Naive thymus-derived CD8-positive, alpha-beta T cell (primary cell): Measurements from ENCODE around the gene ASTN2. TPM values are rescaled to one million over a fixed set of nuclear protein-coding genes. Genes with fewer than 3 reads are reported as not detected.

Experiments
- ATAC-seq, 2 donors: fragments of 150-1000 bp; cut with Tn5 transposase in 1 of 2; sonication (Bioruptor Pico), chemical (Tn5 transposase) in 1 of 2; 1 replicate in 1 of 2; 2 replicates in 1 of 2; pipeline ENCODE4 v1.10.0; 2021; ENCODE audit warnings: mild to moderate bottlenecking in 2 of 2, moderate library complexity in 2 of 2
- POLR2A ChIA-PET: fragments of 350-600 bp; sonication (Branson Sonifier 250); formaldehyde crosslinking; loops from one replicate; lab custom pipeline; 2021; ENCODE audit warnings: antibody characterized with exemption; lab: Charles Lee
- DNase-seq, 10 donors: peaks; one replicate each; pipeline versions ENCODE4 v3.0.0 to v3.0.0-alpha.2; 2020 to 2022
- H3K27ac Mint-ChIP-seq, 10 donors: one replicate each; pipeline ENCODE4 v1.8.0; 2020 to 2022; ENCODE audit warnings: mild to moderate bottlenecking in 10 of 10, mixed read lengths in 10 of 10, moderate library complexity in 4 of 10, inconsistent platforms in 1 of 10
- H3K27me3 Mint-ChIP-seq, 5 donors: one replicate each; pipeline ENCODE4 v1.8.0; 2021 to 2022; ENCODE audit warnings: mixed read lengths in 5 of 5
- H3K36me3 Mint-ChIP-seq, 3 donors: one replicate each; pipeline ENCODE4 v1.8.0; 2020 to 2022; ENCODE audit warnings: mixed read lengths in 3 of 3, mild to moderate bottlenecking in 2 of 3, inconsistent platforms in 1 of 3
- H3K4me1 Mint-ChIP-seq, 4 donors: one replicate each; pipeline ENCODE4 v1.8.0; 2021 to 2022; ENCODE audit warnings: mixed read lengths in 4 of 4
- H3K4me3 Mint-ChIP-seq, 10 donors: one replicate each; pipeline ENCODE4 v1.8.0; 2020 to 2022; ENCODE audit warnings: mild to moderate bottlenecking in 10 of 10, mixed read lengths in 10 of 10, moderate library complexity in 6 of 10, inconsistent platforms in 1 of 10
- H3K9me3 Mint-ChIP-seq, 9 donors: one replicate each; pipeline ENCODE4 v1.8.0; 2020 to 2022; ENCODE audit warnings: mixed read lengths in 9 of 9, mild to moderate bottlenecking in 3 of 9, inconsistent platforms in 1 of 9, moderate library complexity in 1 of 9
- polyA plus RNA-seq, 3 donors: library from polyadenylated mRNA; unstranded; fragments of 300-500 nt; fragmentation: Illumina TruSeq; gene quantifications; one replicate each; pipeline ENCODE4 v1.2.3, GENCODE V29; 2021
- total RNA-seq, 8 experiments: library from RNA in 2 of 8; stranded (reverse) in 2 of 8; gene quantifications; one replicate each; pipeline ENCODE4 v1.2.3 and lab custom pipeline; 2021 to 2026

The ASTN2 gene
- total and polyA plus RNA-seq, 5 experiments from 2014 or later = 1.2 to 3.8 (median 3.2) TPM

DNA sequence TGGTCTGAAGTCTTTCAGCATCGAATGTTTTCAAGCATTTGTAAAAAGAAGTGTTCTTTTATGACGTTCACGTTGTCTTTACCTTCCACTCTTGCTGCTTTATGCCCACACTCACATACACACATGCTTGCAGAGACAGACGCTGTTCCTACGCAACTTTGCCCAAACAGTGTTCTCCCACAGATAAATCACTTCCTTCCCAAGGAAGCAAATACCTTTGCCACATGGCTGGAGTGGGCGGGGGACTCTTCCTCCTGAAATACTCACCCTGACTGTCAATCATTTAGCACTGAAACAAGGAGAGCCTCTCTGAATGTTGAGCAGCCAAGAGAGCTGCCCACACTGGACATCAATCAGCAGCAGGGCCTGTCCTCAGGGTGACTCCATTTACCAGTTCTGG lies 22.4 kb upstream of the ASTN2 start:
- Mint-ChIP-seq H3K9me3 (peaks cover 0 to 13% (median 4%) of the 10 kb centered on the region in 9 donors), H3K4me3 (no peak overlapping the region), H3K36me3 (no peaks in the 10 kb centered on the region), H3K4me1 (no peaks in the 10 kb centered on the region), H3K27ac (peak overlapping the region in 1 of 10 donors; percentile 65), H3K27me3 (peaks cover 0 to 12% (median 0%) of the 10 kb centered on the region in 5 donors)
- no peak for ATAC-seq
- POLR2A ChIA-PET = no interaction called here
- DNase-seq = no peak

DNA sequence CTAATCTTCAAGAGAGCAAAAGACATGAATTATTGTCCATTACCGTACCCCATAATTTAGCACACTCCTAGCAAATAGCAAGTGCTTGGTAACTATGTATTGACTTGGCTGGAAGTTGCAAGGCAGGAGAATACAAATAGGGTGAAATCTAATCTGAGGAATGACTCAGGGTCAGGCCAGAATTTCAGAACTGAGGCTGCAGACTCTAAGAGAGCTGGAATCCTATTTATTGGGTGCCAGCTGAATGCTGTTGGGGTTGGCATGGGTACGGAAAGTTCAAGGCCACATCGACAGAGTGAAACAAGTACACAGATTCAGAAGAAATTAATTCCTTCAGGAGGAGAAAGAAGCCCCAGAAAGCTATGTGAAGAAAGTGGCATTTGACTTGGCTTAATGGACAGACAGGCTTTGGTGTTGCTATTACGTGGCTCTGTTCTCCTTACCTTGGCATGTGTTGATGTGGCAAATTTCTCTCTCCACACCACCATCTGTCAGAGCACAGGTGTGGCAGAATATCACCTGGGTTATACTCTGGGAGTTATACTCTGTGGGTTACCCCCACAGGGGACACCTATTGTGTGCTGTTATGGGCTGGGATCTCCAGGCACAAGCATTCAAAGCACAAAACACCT lies 20.9 kb upstream of the ASTN2 start:
- Mint-ChIP-seq H3K27me3 (peaks cover 0 to 2% (median 0%) of the 10 kb centered on the region in 5 donors), H3K27ac (no peak overlapping the region), H3K36me3 (no peaks in the 10 kb centered on the region), H3K9me3 (peaks cover 0 to 13% (median 4%) of the 10 kb centered on the region in 9 donors), H3K4me3 (no peak overlapping the region), H3K4me1 (no peaks in the 10 kb centered on the region)
- ATAC-seq = no peak
- POLR2A ChIA-PET = no interaction called here
- no peak for DNase-seq

DNA sequence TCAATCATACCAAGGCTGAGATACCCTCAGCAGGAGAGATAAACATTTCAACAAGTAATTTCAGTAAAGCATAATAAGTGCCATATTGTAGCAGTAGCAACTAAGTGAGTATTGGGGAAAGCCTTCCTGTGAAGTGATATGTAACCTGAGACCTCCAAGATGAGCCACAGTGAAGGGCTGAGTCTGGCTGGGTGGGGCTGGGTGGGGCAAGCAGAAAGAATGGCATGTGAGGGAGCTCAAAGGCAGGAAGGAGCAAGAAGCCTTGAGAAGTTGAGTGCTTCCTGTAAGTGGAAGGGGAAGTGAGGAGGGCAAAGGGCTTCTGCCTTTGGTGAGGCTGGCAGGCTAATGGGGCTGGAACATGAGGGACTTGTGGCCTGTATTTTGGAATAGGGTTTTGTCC lies 19.7 kb upstream of the ASTN2 start:
- Mint-ChIP-seq H3K27me3 (no peaks in the 10 kb centered on the region), H3K9me3 (peaks cover 0 to 13% (median 4%) of the 10 kb centered on the region in 9 donors), H3K4me3 (no peak overlapping the region), H3K27ac (no peak overlapping the region), H3K4me1 (no peaks in the 10 kb centered on the region), H3K36me3 (no peaks in the 10 kb centered on the region)
- POLR2A ChIA-PET = no interaction called here
- no peak for ATAC-seq
- DNase-seq = no peak

DNA sequence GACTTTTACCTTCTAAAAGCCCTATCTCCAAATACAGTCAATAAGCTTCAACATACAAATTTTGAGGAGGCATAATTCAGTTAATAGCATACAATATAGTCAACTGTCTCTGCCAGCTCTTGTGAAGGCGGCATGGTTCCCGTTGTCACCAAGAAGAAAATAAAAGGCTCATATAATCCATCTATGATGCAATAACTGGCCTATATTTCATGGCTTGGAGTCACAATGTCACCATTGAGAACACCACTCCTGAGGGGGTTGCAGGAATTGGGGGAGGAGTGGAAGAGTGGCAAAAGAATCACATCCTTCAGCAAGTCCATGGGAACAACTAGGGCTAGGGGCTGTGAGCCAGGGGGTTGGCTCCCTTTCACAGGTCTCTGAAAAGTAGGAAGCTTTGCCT lies 16.0 kb upstream of the ASTN2 start:
- Mint-ChIP-seq H3K9me3 (peaks cover 0 to 13% (median 4%) of the 10 kb centered on the region in 9 donors), H3K4me1 (no peaks in the 10 kb centered on the region), H3K27ac (no peak overlapping the region), H3K27me3 (peaks cover 0 to 5% (median 0%) of the 10 kb centered on the region in 5 donors), H3K36me3 (no peaks in the 10 kb centered on the region), H3K4me3 (no peak overlapping the region)
- POLR2A ChIA-PET = interaction anchor here (0.7 kb wide), 1 partner anchor 70 kb away, joined by 3 read pairs; no protein-coding TSS in a partner anchor
- ATAC-seq (no peak), DNase-seq (no peak)

DNA sequence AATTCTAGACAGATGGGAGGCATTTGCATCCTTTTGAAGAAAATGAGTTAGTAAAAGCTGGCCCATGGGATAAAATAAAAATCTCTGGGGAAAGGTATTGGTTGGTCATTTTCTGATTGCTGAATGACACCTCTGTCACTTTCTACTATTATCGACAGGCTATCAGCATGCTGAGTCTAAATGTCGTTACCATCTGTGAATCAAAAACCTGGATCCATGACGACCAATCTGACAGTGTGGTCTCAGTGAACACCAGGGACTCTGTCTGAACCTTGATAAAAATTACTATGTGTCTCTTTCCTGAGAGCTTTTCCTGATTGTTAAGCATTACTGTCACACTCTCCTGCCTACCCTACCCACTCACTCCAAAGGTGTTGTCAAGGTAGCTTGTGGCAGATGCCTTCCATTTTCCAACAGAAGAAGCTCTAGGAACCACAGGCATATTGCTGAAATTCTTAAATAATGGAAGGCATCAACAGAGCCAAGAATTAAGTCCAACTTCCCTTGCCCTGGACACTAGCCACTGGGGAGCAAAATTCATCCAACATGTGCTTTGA lies 12.6 kb upstream of the ASTN2 start:
- Mint-ChIP-seq H3K27me3 (peaks cover 1 to 14% (median 10%) of the 10 kb centered on the region in 5 donors), H3K36me3 (no peaks in the 10 kb centered on the region), H3K9me3 (peaks cover 0 to 20% (median 3%) of the 10 kb centered on the region in 9 donors), H3K4me1 (no peaks in the 10 kb centered on the region), H3K4me3 (no peak overlapping the region), H3K27ac (peak overlapping the region in 1 of 10 donors; percentile 49)
- POLR2A ChIA-PET = no interaction called here
- ATAC-seq = no peak
- no peak for DNase-seq

DNA sequence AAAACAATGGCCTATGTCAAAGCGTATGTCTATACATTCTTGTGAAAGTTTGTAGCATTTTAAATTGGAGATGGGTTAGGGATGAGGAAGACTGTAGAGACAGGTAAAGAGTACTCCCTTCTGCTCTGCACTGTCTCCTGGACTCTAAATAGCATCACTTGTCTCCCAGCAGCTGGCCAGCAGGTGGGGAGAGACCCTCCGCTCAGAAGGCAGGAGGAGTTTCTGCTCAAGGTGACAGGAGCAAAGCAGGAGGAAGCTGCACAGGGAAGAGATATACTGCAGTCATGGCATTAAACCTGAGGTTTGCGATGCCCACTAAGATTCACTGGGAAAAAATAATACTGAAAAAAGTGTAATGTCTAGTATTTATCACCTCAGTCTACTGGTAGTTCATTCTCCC lies 10.7 kb upstream of the ASTN2 start:
- Mint-ChIP-seq H3K4me3 (no peak overlapping the region), H3K27ac (no peak overlapping the region), H3K9me3 (peaks cover 0 to 13% (median 3%) of the 10 kb centered on the region in 9 donors), H3K4me1 (no peaks in the 10 kb centered on the region), H3K36me3 (no peaks in the 10 kb centered on the region), H3K27me3 (peaks cover 1 to 14% (median 10%) of the 10 kb centered on the region in 5 donors)
- no peak for ATAC-seq
- POLR2A ChIA-PET = no interaction called here
- no peak for DNase-seq

DNA sequence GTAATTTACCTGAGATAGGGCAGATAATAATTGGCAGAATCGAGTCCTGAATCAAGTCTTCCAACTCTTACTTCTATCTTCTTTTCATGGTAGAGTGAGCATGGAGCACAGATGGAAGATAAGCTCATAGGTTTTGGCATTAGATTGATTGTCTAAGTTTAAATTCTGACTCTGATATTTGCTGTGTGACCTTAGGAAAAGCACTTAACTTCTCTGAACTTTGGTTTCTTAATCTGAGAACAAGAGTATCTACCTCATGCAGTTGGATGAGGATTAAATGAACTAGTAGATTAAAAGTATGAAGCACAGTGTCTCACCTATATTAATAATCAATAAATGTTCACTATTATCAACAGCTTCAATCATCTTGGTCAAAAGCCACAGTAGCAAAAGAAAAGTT lies 9.4 kb upstream of the ASTN2 start:
- H3K36me3 Mint-ChIP-seq = no peaks in the 10 kb centered on the region
- POLR2A ChIA-PET = no interaction called here

DNA sequence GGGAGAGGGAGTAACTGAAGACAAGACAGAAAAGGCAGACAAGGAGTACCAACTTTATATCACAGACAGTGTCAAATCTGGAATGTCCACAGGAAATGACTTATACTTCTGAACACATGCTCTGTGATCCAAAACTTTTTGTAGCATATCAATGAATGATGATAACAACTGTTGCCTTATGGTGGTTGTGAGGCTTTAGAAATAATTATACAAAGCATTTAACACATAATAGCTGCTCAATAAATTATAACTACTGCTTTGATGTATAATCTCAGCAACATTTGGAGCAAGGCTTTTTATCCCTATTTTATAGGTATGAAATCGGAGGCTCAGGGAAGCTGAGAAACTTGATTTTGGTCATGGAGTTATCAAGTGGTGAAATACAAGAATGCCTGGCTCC lies 3.3 kb upstream of the ASTN2 start:
- H3K4me1 Mint-ChIP-seq = peaks cover 0 to 3% (median 1%) of the 10 kb centered on the region in 4 donors
- ATAC-seq (no peak), DNase-seq (no peak)
- H3K27me3 Mint-ChIP-seq = peaks cover 3 to 15% (median 14%) of the 10 kb centered on the region in 5 donors
- POLR2A ChIA-PET = no interaction called here
- H3K4me3 Mint-ChIP-seq = no peak overlapping the region
- no peaks in the 10 kb centered on the region for H3K36me3 Mint-ChIP-seq
- H3K9me3 Mint-ChIP-seq = no peaks in the 10 kb centered on the region
- no peak overlapping the region for H3K27ac Mint-ChIP-seq

More for the DNA sequence above, 9.4 kb upstream of the ASTN2 start:
- H3K4me3 Mint-ChIP-seq = no peak overlapping the region
- H3K27ac Mint-ChIP-seq = no peak overlapping the region
- ATAC-seq (no peak), DNase-seq (no peak)
- H3K27me3 Mint-ChIP-seq = peaks cover 1 to 14% (median 10%) of the 10 kb centered on the region in 5 donors
- peaks cover 0 to 11% (median 2%) of the 10 kb centered on the region in 9 donors for H3K9me3 Mint-ChIP-seq
- H3K4me1 Mint-ChIP-seq = no peaks in the 10 kb centered on the region

DNA sequence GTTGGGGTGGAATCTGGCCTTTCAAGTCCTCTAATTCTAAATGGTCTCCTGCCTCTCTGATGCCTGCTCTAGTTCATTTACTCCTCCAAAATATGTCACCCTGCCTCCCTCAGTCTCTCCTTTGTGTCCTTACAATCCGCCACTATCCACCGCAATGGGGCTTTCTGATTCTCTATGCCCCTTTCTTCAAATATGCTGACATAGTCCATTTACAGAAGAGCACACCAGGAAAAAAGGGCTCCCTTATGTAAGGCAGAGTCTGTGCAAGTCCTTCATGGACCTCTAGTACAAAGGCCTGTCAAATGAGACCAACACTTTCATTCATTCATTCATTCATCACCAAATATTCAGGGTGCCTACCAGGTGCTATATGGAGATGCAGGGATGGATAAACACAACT lies 2.0 kb upstream of the ASTN2 start:
- Mint-ChIP-seq H3K4me1 (peaks cover 0 to 3% (median 1%) of the 10 kb centered on the region in 4 donors), H3K9me3 (peaks cover 0 to 3% (median 0%) of the 10 kb centered on the region in 9 donors), H3K4me3 (no peak overlapping the region), H3K36me3 (no peaks in the 10 kb centered on the region), H3K27me3 (peaks cover 5 to 24% (median 20%) of the 10 kb centered on the region in 5 donors), H3K27ac (no peak overlapping the region)
- POLR2A ChIA-PET = no interaction called here
- ATAC-seq (no peak), DNase-seq (no peak)

DNA sequence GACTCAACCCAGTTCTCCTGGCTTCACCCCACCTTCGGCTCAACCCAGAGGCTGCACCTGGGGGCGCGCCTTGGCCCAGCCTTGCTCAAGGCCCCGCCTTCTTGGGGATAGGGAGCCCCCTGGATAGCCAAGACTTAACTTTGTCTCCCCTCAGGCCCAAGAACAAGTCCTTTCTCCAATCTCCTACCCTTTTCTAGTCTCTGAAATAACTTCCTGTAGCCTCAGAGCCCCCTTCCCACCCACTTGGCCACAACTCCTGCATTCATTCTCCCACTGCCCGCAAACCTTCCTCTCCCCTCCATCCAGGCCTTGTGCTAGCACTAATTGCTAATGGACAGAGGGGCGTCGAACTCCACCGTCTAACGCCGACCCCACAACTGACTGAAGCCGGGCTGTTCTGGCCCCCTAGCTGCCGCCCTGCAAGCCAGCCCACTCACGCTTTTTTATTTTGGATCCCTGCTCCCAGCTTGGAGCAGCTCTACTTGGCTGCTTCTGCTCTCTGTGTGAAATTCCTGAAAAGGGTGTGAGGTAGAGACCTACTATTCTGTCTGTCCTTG lies 579 bp upstream of the ASTN2 start:
- peaks cover 0 to 3% (median 0%) of the 10 kb centered on the region in 9 donors for H3K9me3 Mint-ChIP-seq
- no peaks in the 10 kb centered on the region for H3K36me3 Mint-ChIP-seq
- ATAC-seq = no peak

DNA sequence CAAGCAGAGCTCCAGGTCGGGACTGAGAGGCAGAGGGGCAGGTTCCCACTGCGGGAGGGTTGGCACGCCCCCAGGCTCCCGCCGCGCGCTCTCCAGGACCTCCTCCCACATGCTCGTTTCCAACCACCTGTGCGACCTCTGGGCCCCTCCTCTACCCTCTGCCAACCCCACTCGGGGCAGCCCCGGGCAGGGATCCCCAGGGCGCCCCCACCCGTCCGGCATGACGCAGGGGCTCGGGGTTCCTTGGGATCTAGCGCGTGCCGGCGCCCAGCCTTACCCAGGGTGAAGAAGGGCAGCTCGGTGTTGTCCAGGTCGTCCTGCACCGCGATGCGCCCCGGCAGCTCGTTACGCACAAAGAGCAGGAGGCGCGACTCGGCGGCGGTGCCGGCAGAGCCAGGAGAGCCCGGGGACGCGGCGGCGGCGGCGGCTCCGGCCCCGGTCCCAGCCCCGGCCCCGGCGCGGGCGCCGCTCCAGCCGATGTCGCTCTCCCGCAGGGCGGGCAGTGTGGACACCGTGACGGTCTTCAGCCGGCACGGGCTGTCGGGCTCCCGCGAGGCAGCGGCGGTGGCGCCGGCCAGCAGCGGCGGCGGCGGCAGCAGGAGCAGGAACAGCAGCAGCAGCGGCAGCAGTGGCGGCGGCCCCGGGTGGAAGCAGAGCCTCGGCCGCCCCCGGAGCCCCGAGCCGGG lies 494 bp downstream of the ASTN2 start:
- POLR2A ChIA-PET = no interaction called here

More for the DNA sequence above, 579 bp upstream of the ASTN2 start:
- Mint-ChIP-seq H3K27me3 (peaks cover 9 to 36% (median 29%) of the 10 kb centered on the region in 5 donors), H3K4me1 (peaks cover 0 to 3% (median 1%) of the 10 kb centered on the region in 4 donors), H3K4me3 (peak overlapping the region in 1 of 10 donors; percentile 16), H3K27ac (no peak overlapping the region)
- POLR2A ChIA-PET = no interaction called here
- DNase-seq = no peak

DNA sequence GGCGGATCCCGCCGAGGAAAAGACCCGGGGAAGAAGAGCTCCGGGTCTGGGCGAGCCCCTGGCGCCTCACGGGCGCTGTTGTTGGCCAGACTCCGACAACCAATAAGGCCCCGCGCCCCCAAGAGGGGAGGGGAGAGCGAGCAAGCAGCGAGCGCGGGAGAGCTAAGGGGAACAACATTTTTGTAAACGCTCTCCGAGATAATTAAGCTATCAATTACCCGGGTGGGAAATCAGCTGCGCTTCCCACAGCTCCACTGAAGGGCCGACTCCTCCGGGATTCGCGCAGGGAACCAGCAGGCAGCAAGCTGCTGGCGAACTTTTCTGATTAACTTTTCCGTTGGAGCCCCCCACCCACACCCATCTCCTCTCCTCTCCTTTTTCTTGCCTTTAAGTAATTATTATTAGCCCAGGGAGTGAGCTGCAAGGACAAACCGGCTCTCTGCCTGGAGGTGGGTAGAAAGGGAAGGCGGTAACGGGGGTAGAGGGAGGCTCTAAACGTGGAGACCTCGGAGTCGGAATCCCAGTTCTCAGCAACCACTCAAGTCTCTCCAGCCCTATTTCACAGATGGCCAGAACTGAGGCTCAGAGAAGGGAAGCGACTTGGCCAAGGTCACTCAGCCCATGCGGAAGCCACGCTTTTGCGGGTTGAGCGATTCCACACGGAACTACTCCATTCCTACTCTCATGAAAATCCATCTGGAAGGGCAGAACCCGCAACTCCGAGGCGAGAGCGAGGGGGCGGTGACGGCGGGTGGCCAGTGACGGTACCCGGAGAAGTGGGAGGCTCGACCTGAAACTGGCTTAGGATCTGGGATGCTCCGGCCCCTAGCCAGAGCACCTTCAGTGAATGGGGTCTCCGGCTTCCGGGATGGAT lies 1.3 kb downstream of the ASTN2 start:
- Mint-ChIP-seq H3K4me3 (peak overlapping the region in 4 of 10 donors; percentile 30 to 50 (median 38)), H3K27ac (no peak overlapping the region), H3K4me1 (peaks cover 0 to 3% (median 1%) of the 10 kb centered on the region in 4 donors), H3K27me3 (peaks cover 16 to 55% (median 39%) of the 10 kb centered on the region in 5 donors), H3K36me3 (peaks cover 0 to 4% (median 0%) of the 10 kb centered on the region in 3 donors), H3K9me3 (peaks cover 0 to 10% (median 4%) of the 10 kb centered on the region in 9 donors)
- DNase-seq (no peak), ATAC-seq (no peak)
- POLR2A ChIA-PET = no interaction called here

More for the DNA sequence above, 494 bp downstream of the ASTN2 start:
- Mint-ChIP-seq H3K27ac (no peak overlapping the region), H3K9me3 (peaks cover 0 to 10% (median 0%) of the 10 kb centered on the region in 9 donors), H3K4me1 (peaks cover 0 to 3% (median 1%) of the 10 kb centered on the region in 4 donors), H3K27me3 (peaks cover 13 to 47% (median 37%) of the 10 kb centered on the region in 5 donors), H3K36me3 (no peaks in the 10 kb centered on the region), H3K4me3 (no peak overlapping the region)
- ATAC-seq (no peak), DNase-seq (no peak)
